Spinal cord (tissue), 10 donors: ENCODE data around the gene BICDL1. TPM values are rescaled to one million over a fixed set of nuclear protein-coding genes. Genes with fewer than 3 reads are reported as not detected.
"Not testable (repeated sequence)": the region's sequence is repeated elsewhere in the genome, so short reads cannot be mapped to it uniquely, and the experiment has no call there.

ENCODE experiments used
- DNase-seq, 6 donors: peaks; one replicate each; pipeline versions ENCODE4 v3.0.0 to v3.0.0-alpha.2; 2013 to 2015; ENCODE audit warnings: low spot score in 6 of 6, low read depth in 4 of 6
- H3K27ac ChIP-seq: one replicate; pipeline ENCODE4 v1.5.1; 2013; ENCODE audit warnings: low read depth, low read length, control low read depth
- H3K27me3 ChIP-seq: one replicate; pipeline ENCODE4 v1.6.1; 2013; ENCODE audit warnings: low read length; ENCODE audit not compliant: control insufficient read depth, insufficient read depth
- H3K36me3 ChIP-seq: one replicate; pipeline ENCODE4 v1.6.1; 2013; ENCODE audit warnings: low read length; ENCODE audit not compliant: control insufficient read depth, insufficient read depth
- H3K4me1 ChIP-seq: one replicate; pipeline ENCODE4 v1.6.1; 2013; ENCODE audit warnings: low read length; ENCODE audit not compliant: control insufficient read depth, insufficient read depth
- H3K4me3 ChIP-seq: one replicate; pipeline ENCODE4 v1.5.1; 2013; ENCODE audit warnings: low read depth, low read length, control low read depth
- H3K9me3 ChIP-seq: one replicate; pipeline ENCODE4 v1.6.1; 2013; ENCODE audit warnings: low read length; ENCODE audit not compliant: control insufficient read depth, insufficient read depth
- WGBS: methylation state at CpG from one replicate; pipeline ENCODE4 v1.1.5; 2013; ENCODE audit warnings: missing lambda C conversion rate; ENCODE audit not compliant: insufficient coverage; 5-methylcytosine and 5-hydroxymethylcytosine counted together
- polyA plus RNA-seq, 2 donors: library from polyadenylated mRNA; unstranded; fragments of 120-200 nt; gene quantifications; one replicate each; pipeline ENCODE4 v1.2.1, GENCODE V29; 2013; ENCODE audit not compliant: insufficient read length in 2 of 2
- total RNA-seq, 2 donors: library from RNA; depleted of rRNA in 1 of 2; stranded (reverse); fragments of 120-200 nt in 1 of 2; fragments of >200 nt in 1 of 2; gene quantifications; one replicate each; pipeline versions ENCODE4 v1.2.3 to v1.2.4, GENCODE V29; 2013 to 2014
- donor health status: healthy.

Gene BICDL1
- total and polyA plus RNA-seq, 4 donors, result 11.7 to 55.1 (median 30.1) TPM

DNA sequence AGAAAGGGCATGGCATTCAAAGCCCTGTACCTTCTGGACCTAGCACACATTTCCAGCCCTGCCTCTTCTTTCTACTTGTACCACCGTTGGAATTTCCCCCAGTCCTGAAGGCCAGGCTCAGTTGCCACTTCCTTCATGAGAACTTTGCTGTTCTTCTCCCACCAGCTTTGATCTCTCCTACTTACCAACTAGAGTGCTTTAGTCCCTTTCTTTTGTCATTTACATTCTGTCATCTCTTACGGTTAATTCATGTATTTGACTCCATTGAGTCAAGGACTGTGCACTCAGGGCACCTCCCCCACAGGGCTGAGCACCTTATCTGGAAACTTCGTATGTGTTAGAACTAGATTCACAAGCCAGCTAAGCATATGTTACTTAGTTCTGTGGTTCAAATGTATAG is 26.3 kb downstream of the BICDL1 start:
- 82% methylated on average over 2 of the region's 3 CpGs for WGBS
- Histone ChIP-seq H3K27me3 (no peaks in the 10 kb centered on the region), H3K4me3 (no peak overlapping the region), H3K4me1 (no peaks in the 10 kb centered on the region), H3K36me3 (no peaks in the 10 kb centered on the region), H3K27ac (no peak overlapping the region), H3K9me3 (no peaks in the 10 kb centered on the region)
- DNase-seq, result no peak

DNA sequence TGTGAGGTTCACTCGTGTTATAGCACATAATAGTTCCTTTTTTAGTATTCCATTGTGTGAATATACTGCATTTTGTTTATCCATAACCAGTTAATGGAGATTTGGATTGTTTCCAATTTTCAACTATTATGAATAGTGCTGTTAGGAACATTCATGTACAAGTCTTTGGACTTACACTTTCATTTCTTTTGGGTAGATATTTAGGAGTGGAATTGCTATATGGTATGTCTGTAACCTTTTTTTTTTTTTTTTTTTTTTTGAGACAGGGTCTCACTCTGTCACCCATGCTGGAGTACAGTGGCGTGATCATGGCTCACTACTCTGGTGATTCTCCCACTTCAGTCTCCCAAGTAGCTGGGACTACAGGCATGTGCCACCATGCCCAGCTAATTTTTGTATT is 27.2 kb downstream of the BICDL1 start:
- not testable (repeated sequence) for H3K27me3 ChIP-seq, DNase-seq, H3K27ac ChIP-seq, H3K36me3 ChIP-seq, H3K9me3 ChIP-seq, H3K4me1 ChIP-seq, H3K4me3 ChIP-seq
- WGBS, result 80% methylated on average over 1 of the region's 2 CpGs

DNA sequence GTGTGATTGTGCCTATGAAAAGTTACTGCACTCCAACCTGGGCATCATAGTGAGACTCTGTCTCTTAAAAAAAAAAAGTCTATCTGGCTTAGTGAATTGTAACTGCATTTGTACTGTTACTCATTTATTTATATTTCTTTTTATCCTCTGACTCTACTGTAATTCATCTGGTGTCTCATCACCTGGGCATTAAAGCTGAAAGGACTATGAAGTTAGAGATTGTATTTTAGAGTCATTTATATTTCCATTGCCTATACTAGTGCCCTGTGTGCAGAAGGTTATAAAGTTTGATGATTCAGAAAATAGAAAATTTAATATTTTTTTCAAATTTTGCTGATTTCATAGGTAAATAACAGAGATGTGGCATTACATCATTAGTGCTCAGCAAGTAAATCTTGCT is 30.2 kb downstream of the BICDL1 start:
- H3K27me3 ChIP-seq, result no peaks in the 10 kb centered on the region
- no peaks in the 10 kb centered on the region for H3K36me3 ChIP-seq
- no peaks in the 10 kb centered on the region for H3K9me3 ChIP-seq

DNA sequence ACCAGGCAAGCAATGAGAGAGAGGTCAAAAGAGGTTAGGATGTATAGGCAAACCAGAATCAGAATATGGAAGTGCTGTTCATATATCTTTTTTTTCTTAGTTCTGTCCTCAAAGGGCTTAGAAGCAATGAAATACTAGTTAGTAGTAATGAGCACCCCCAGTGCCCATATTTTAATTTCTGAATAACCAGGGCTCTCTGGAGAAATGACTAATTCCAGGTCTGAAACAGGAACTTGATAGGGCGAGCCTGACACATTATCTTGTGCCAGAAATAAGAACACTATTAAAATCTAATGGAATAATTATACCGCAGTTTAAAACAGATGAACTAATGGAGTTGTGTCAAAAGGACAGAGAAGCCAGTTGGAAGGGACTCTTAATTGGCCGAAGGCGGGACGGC is 30.9 kb downstream of the BICDL1 start:
- Histone ChIP-seq H3K36me3 (no peaks in the 10 kb centered on the region), H3K27me3 (no peaks in the 10 kb centered on the region), H3K27ac (no peak overlapping the region), H3K4me1 (no peaks in the 10 kb centered on the region), H3K9me3 (no peaks in the 10 kb centered on the region), H3K4me3 (no peak overlapping the region)
- no CpG with 5 or more reads among the region's 5 CpGs for WGBS
- peak in 1 of 6 donors; percentile 37 for DNase-seq

More for the DNA sequence above, 30.2 kb downstream of the BICDL1 start:
- H3K4me3 ChIP-seq, result no peak overlapping the region
- H3K27ac ChIP-seq, result no peak overlapping the region
- no peak for DNase-seq
- no peaks in the 10 kb centered on the region for H3K4me1 ChIP-seq

- WGBS, result no CpG with 5 or more reads among the region's 2 CpGs
- Histone ChIP-seq H3K27me3 (no peaks in the 10 kb centered on the region), H3K9me3 (no peaks in the 10 kb centered on the region), H3K4me1 (no peaks in the 10 kb centered on the region), H3K27ac (no peak overlapping the region), H3K36me3 (no peaks in the 10 kb centered on the region), H3K4me3 (no peak overlapping the region)
- no peak for DNase-seq
These were observed 35.2 kb downstream of the BICDL1 start for GRCh38 chr12:120024193-120024592.

GRCh38 chr12:120025640-120026039 is 36.6 kb downstream of the BICDL1 start:
- WGBS, result no CpG with 5 or more reads among the region's 2 CpGs
- no peaks in the 10 kb centered on the region for H3K4me1 ChIP-seq
- DNase-seq, result no peak
- H3K9me3 ChIP-seq, result no peaks in the 10 kb centered on the region
- H3K27ac ChIP-seq, result no peak overlapping the region
- H3K4me3 ChIP-seq, result no peak overlapping the region
- no peaks in the 10 kb centered on the region for H3K27me3 ChIP-seq
- no peaks in the 10 kb centered on the region for H3K36me3 ChIP-seq

DNA sequence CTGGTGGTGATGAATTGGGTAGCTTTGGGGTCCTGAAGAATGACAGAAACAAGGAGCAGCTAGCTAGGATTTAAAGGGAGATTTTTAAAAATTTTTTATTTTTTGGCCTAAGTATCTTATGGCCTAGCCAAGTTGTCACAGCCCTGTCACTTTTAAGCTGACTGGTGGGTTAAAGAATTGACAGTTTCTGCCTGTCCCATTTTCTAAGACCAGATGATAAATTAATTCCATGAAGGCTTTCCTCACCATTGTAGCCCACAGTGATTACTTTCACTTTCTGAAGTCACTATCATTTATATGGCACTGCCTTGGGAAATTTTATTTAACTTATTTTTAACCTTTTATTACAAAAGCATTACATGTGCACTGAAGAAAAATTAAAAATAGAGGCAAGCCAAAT is 43.2 kb downstream of the BICDL1 start:
- no peak for DNase-seq
- no peak overlapping the region for H3K4me3 ChIP-seq

GRCh38 chr12:120037851-120038250 is 48.8 kb downstream of the BICDL1 start:
- Histone ChIP-seq H3K27me3 (no peaks in the 10 kb centered on the region), H3K4me1 (no peaks in the 10 kb centered on the region), H3K4me3 (no peak overlapping the region), H3K9me3 (no peaks in the 10 kb centered on the region), H3K27ac (no peak overlapping the region), H3K36me3 (no peaks in the 10 kb centered on the region)
- no CpG with 5 or more reads among the region's 2 CpGs for whole genome bisulfite sequencing
- no peak for DNase-seq

More for the DNA sequence above, 43.2 kb downstream of the BICDL1 start:
- no peak overlapping the region for H3K27ac ChIP-seq
- H3K27me3 ChIP-seq, result no peaks in the 10 kb centered on the region
- no peaks in the 10 kb centered on the region for H3K4me1 ChIP-seq
- no peaks in the 10 kb centered on the region for H3K9me3 ChIP-seq
- H3K36me3 ChIP-seq, result no peaks in the 10 kb centered on the region

GRCh38 chr12:120039711-120040110 is 50.7 kb downstream of the BICDL1 start:
- peak in 5 of 6 donors; percentile 5 to 91 (median 31) for DNase-seq

DNA sequence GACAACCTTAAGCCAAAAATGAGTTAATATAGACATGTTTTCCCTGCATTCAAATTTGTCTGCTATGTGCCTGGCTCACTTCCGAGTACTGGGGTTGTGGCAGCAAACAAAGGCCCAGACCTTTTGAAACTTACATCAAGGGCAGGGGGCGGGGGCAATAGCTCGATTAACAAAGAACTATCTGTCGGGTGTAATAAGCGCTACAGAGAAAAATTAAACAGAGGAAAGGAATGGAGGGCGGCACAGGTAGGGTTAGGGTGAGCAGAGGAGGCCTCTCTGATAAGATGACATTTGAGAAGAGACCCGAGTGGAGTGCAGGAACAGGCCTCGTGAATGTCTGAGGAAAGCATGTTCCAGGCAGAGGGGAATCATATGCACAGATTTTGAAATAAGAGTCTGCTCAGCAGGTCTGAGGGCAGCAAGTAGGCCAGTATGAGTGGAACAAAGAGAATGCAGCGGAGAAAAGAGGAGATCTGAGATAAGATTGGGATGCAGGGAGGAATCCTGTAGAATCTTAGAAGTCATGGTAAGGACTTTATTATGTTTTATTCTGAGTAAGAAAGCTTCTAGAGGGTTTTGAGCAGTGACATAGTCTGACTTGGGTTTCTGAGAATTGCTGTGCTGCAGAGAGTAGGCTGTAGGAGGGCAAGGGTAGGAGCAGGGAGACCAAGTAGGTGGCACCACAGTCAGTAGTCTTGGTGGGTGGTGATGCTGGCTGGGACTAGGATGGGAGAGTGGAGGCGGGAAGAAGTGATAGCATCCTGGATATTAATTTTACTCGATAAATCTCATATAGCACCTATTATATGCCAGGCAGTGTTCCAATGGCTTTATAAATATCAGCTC is 52.6 kb downstream of the BICDL1 start:
- no peaks in the 10 kb centered on the region for H3K9me3 ChIP-seq
- H3K27me3 ChIP-seq, result no peaks in the 10 kb centered on the region
- no peak overlapping the region for H3K27ac ChIP-seq
- WGBS, result 29% methylated on average over 9 of the region's 11 CpGs
- H3K4me1 ChIP-seq, result no peaks in the 10 kb centered on the region
- H3K4me3 ChIP-seq, result no peak overlapping the region
- H3K36me3 ChIP-seq, result no peaks in the 10 kb centered on the region
- DNase-seq, result peak in 1 of 6 donors; percentile 7

More at GRCh38 chr12:120039711-120040110, 50.7 kb downstream of the BICDL1 start:
- Histone ChIP-seq H3K27me3 (no peaks in the 10 kb centered on the region), H3K9me3 (no peaks in the 10 kb centered on the region), H3K36me3 (no peaks in the 10 kb centered on the region), H3K4me3 (no peak overlapping the region), H3K27ac (no peak overlapping the region), H3K4me1 (no peaks in the 10 kb centered on the region)
- no CpG with 5 or more reads among the region's 3 CpGs for WGBS
